Stimulated activated naive CD4-positive, alpha-beta T cell treated with Interleukin-2 at 50 U/mL for 16 hours (primary cell): ENCODE measurements around the gene TMED7.

Experiments used
- DNase-seq: peaks from one replicate; lab custom pipeline; 2025; lab: John Stamatoyannopoulos, UW

The TMED7 gene

DNA sequence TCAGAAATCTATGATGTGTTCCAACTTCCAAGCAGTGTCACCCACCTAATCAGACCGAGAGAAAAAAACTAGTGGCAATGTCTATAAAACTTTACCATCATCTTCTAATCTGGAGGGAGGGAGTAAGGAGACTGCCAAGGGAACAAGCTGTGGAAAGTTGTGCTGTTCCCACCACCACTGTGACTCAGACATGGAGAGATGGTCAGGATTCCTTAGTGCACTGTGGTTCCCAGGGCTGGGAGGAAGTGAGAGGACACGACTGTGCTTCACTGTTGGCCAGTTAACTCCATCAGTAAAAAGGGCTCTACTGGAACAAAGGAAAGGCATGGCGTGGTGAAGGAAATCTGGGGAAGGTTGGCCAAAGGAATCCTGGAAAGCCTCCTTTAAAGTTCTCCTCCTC lies 42.4 kb downstream of the TMED7 start:
- DNase-seq = no peak

DNA sequence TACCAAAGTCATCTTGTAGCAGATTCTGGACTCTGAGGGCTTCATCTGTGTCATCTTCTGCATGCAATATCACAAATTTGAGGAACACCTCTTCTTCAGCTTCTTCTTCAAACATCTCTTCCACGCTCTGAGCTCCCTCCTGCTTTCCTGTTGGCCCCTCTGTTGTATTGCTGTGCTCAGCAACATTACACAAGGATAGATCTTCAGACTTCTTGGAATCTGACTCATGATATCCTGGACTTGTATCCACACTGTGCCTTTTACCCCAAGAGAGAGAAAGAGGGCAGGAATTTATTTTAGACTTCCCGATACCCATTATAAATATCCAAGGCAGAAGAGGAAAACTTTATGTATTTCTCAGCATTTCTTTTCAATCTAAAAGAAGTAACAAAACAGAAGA lies 44.9 kb downstream of the TMED7 start:
- no peak for DNase-seq

DNA sequence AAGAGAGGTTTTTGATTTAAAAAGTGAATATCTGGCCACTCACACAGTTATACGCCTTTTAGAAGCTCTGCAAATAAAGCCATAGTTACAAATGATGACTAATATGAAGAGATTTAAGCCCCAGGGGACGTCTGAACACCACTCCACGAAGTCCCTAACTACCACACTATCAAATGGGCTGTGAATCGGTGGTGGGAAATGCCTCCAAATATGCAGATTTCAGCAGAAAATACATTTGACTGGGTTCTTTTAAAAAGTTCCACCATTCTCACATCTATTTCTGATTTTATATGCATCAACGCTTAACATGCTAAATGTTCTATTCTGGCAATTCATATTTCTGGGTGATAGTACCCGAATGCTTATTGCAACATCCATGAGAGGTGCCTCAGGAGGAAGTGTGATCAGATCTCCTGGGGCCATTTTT lies 46.1 kb downstream of the TMED7 start:
- no peak for DNase-seq

DNA sequence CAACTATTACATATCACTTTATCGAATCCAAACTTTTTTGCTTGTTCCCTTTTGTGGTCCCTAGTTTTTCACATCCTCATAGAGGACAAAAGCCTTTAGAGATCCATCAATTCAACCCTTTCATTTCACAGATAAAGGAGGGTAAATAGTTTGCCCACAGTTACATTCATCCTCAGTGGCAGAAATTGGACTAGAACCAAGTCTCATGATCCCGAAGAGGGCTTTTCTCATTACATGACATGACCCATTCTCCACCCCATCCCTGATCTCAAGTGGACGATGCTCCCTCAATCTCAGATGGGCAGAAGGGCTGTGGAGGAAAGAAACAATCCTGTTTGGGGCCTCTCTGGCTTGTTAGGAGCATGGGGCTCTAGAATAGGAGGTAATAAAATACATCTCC lies 46.6 kb downstream of the TMED7 start:
- DNase-seq = no peak

DNA sequence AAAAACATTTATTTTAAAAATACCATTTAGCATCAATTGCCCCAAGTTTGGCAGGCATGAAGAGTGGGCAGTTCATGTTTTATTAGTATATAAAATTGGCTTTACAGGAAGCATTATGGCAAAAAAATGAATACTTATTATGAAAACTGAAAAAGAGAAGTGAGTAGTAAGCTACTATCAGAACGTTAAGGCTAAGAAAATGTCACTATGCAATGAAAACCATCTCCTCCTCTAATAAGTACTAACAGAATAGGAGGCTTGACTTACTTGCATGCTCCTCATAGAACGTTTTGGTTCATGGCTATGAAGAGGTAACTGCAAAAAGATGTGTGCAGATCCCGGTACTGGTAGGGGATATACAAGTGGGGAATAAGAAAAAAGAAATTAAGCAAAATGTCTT lies 47.2 kb downstream of the TMED7 start:
- DNase-seq = no peak

DNA sequence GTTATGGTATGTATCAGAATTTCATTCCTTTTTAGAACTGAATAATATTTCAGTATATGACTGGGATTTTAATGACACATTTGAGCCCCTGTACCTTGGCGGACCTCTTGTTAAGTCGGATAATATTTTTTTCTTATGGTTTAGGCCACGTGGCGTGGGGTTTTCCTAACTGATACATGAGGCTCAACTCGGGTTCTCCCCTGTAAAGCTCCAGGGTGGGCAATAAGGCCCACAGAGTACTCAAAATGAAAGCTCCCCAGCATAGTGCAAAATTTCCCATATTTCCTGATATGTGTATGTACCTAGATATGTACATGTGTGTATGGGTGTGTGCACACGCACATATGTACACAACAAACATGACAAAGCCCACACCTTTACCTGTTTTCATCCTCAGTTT lies 48.1 kb downstream of the TMED7 start:
- no peak for DNase-seq

DNA sequence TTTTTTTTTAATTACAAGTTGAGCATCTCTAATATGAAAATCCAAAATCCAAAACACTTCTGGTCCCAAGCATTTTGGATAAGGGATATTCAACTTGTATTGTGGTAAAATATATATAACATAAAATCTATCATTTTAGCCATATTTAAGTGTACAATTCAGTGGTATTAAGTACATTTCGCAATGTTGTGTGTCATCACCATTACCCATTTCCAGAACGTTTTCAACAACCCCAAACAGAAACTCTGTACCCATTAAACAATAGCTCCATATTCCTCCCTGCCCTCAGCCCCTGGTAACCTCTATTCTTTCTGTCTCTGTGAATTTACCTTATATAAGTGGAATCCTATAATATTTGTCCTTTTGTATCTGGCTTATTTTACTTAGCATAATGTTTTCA lies 48.5 kb downstream of the TMED7 start:
- DNase-seq = no peak

DNA sequence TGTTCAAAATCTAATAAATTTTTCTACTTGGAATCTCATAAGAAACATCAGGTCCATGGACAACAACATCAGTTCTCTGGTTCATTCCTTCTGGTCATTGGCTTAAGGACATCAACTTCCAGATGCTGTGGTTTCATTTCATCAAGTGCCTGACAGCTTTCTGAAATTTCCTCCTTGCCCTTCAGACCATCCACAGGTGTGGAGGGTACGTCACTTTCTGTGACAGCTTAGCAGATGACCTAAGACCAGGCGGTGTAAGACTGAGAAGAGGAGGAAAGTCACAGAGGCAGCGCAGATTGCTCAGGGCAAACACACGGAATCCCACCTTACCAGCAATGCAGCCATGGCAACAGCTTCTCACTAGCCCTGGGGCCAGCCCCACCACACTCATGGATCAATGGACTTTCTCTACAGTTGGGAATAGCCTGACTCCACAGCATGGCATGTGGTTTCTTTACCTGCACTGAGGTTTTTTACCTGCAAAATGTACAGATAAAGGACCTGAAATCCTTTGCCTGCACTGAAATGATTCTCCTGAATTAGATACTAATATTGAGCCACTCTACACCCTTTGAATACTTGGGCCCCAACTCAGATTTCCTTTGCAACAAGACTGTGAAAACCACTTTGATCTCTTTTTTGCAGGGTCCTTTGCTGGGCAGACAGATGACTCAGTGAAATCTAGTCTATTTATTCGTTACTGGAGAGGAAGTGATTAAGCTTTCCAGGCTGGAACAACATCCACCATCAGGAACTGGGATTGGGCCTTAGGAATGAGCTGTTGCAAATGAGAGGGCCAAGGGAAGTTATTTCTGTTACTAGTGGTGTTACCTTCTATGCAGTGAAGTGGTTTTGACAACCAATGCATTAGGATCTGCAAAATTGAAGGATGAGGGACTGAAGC lies 50.4 kb downstream of the TMED7 start:
- DNase-seq = no peak

DNA sequence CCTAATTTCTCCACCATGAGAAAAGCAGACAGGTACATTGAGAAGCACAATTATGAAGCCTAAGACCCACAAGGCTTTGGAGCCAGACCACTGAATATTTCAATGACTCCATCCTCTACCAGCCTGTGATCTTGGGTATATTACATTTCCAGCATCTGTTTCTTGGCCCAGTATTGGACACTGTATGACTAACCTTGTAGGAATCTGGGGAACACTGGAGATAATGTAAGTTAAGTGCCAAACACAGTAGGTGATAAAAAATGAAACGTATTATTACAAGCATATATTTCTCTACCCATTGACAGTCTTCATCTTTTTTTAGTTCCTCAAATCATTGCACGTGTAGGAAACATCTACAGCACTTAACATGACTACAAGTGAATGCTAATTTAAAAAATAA lies 52.7 kb downstream of the TMED7 start:
- no peak for DNase-seq

DNA sequence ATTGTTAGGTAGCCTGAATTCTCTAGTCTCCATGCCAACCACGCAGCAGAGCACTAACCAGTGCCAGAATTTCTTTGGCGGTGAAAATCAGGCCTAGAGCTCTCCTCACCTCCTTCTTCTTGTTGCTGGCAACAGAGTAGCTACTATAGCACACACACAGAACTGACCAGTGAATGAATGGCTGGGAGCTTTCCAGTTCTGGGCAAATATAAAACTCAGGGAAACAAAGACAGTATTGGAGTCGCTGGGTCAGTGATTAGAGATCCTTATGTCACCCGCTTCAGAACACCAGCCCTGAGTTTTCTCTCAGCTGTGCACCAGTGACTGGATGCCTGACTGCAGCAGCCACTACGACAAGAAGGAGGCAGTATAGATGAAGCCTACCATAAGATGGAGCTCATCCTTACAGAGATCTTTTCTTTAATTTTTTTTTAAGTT lies 54.4 kb downstream of the TMED7 start:
- DNase-seq = no peak

DNA sequence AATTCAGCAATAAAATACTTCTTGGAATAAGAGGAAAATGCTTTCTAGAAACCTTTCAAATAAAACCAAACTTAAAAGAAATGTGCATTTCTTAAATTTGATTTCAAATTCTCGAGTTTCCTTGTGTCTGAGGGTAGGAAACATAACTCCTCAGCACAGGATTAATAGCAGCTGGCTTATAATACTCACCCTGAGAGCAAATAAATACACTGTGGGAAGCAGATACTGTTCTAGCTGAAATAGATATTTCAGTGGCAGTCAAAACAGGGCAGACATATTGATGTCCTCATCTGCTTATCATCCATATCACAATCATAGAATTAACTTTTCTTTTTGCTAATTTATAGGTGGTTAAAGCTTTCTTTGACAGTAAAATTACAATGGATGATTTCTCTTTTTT lies 57.2 kb downstream of the TMED7 start:
- DNase-seq = no peak

DNA sequence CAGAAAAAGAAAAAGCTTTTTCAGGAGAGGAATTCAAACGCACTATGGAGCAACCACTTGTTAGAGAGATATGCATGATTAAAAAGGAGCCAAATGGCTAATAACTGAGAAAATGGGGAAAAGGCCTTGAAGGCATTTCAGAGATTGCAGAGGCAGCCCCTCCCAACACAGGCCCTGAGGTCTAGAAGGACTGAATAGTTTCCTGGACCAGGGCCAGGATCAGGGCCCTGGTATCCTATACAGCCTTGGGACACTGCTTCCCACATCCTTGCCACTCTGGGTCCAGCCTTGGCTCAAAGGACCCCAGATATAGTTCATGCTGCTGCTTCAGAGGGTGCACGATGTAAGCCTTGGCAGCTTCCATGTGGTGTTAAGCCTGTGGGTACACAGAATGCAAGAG lies 60.6 kb downstream of the TMED7 start:
- DNase-seq = no peak
